Loucy (cell line): Measurements from ENCODE around the gene ERP27.

Experiments used
- EZH2phosphoT487 ChIP-seq: fragments of 200-600 bp; IDR thresholded peaks from 2 replicates; pipeline ENCODE4 v1.6.1; 2018; ENCODE audit warnings: antibody characterized with exemption, mild to moderate bottlenecking, moderate library complexity, borderline replicate concordance
- TF ChIP-seq, protein P1 (sequence below): fragments of 200-600 bp; sonication (generic); conservative IDR thresholded peaks from 2 replicates; pipeline ENCODE4 v1.5.1; 2014; ENCODE audit warnings: mild to moderate bottlenecking, antibody characterized with exemption, low read length

GRCh38 chr12:14931791-14932560, 6.4 kb downstream of the ERP27 start:
- TF ChIP-seq, protein P1, sequence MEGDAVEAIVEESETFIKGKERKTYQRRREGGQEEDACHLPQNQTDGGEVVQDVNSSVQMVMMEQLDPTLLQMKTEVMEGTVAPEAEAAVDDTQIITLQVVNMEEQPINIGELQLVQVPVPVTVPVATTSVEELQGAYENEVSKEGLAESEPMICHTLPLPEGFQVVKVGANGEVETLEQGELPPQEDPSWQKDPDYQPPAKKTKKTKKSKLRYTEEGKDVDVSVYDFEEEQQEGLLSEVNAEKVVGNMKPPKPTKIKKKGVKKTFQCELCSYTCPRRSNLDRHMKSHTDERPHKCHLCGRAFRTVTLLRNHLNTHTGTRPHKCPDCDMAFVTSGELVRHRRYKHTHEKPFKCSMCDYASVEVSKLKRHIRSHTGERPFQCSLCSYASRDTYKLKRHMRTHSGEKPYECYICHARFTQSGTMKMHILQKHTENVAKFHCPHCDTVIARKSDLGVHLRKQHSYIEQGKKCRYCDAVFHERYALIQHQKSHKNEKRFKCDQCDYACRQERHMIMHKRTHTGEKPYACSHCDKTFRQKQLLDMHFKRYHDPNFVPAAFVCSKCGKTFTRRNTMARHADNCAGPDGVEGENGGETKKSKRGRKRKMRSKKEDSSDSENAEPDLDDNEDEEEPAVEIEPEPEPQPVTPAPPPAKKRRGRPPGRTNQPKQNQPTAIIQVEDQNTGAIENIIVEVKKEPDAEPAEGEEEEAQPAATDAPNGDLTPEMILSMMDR: no peak
- no peak for TF ChIP-seq EZH2phosphoT487
